Parathyroid adenoma (tissue), 2 donors: Measurements from ENCODE around the gene CRYBA4.

Source experiments
- H2AFZ ChIP-seq: fragments of 300-600 bp; sonication (generic); one replicate; pipeline ENCODE4 v1.7.0; 2017; ENCODE audit warnings: antibody characterized with exemption, mild to moderate bottlenecking
- H3K27ac ChIP-seq: fragments of 300-600 bp; sonication (generic); one replicate; pipeline ENCODE4 v1.7.0; 2017
- H3K27me3 ChIP-seq: fragments of 300-600 bp; sonication (generic); one replicate; pipeline ENCODE4 v1.7.0; 2017; ENCODE audit warnings: low read length; ENCODE audit not compliant: control insufficient read depth, insufficient read depth
- H3K36me3 ChIP-seq: fragments of 300-600 bp; sonication (generic); one replicate; pipeline ENCODE4 v1.7.0; 2017; ENCODE audit warnings: low read length; ENCODE audit not compliant: control insufficient read depth, insufficient read depth
- H3K4me1 ChIP-seq: fragments of 300-600 bp; sonication (generic); one replicate; pipeline ENCODE4 v1.7.0; 2017; ENCODE audit warnings: control low read depth
- H3K4me2 ChIP-seq: fragments of 300-600 bp; sonication (generic); one replicate; pipeline ENCODE4 v1.7.0; 2017; ENCODE audit warnings: low read length
- H3K4me3 ChIP-seq: fragments of 300-600 bp; sonication (generic); one replicate; pipeline ENCODE4 v1.7.0; 2017; ENCODE audit warnings: low read depth, low read length
- H3K79me2 ChIP-seq: fragments of 300-600 bp; sonication (generic); one replicate; pipeline ENCODE4 v1.7.0; 2017; ENCODE audit warnings: control low read depth
- H3K9ac ChIP-seq: fragments of 300-600 bp; sonication (generic); one replicate; pipeline ENCODE4 v1.7.0; 2017; ENCODE audit warnings: mild to moderate bottlenecking
- H3K9me3 ChIP-seq: fragments of 300-600 bp; sonication (generic); one replicate; pipeline ENCODE4 v1.7.0; 2017; ENCODE audit warnings: low read length; ENCODE audit not compliant: control insufficient read depth
- CTCF ChIP-seq: fragments of 300-600 bp; sonication (generic); IDR thresholded peaks from one replicate; pipeline ENCODE4 v1.7.0; 2017; ENCODE audit warnings: antibody characterized with exemption, mild to moderate bottlenecking
- donor health status: primary hyperparathyroidism.

Gene CRYBA4

GRCh38 chr22:26592421-26592891 is 29.3 kb upstream of the CRYBA4 start:
- Histone ChIP-seq H3K36me3 (no peaks in the 10 kb centered on the region), H3K4me2 (no peak overlapping the region), H3K27me3 (no peaks in the 10 kb centered on the region), H3K27ac (no peak overlapping the region), H2AFZ (no peak overlapping the region), H3K4me3 (no peak overlapping the region), H3K4me1 (no peaks in the 10 kb centered on the region), H3K9me3 (no peaks in the 10 kb centered on the region), H3K9ac (no peak overlapping the region), H3K79me2 (no peaks in the 10 kb centered on the region)
- TF ChIP-seq CTCF, result no peak

GRCh38 chr22:26593763-26594162 is 28.0 kb upstream of the CRYBA4 start:
- Histone ChIP-seq H3K4me2 (no peak overlapping the region), H3K79me2 (no peaks in the 10 kb centered on the region), H3K4me1 (no peaks in the 10 kb centered on the region), H2AFZ (no peak overlapping the region), H3K36me3 (no peaks in the 10 kb centered on the region), H3K9ac (no peak overlapping the region), H3K4me3 (no peak overlapping the region), H3K9me3 (no peaks in the 10 kb centered on the region), H3K27ac (no peak overlapping the region), H3K27me3 (no peaks in the 10 kb centered on the region)
- no peak for TF ChIP-seq CTCF

- Histone ChIP-seq H3K4me3 (no peak overlapping the region), H3K79me2 (no peaks in the 10 kb centered on the region), H3K9ac (no peak overlapping the region), H2AFZ (no peak overlapping the region), H3K27me3 (no peaks in the 10 kb centered on the region), H3K36me3 (no peaks in the 10 kb centered on the region), H3K9me3 (no peaks in the 10 kb centered on the region), H3K4me2 (no peak overlapping the region), H3K27ac (no peak overlapping the region), H3K4me1 (no peaks in the 10 kb centered on the region)
- TF ChIP-seq CTCF, result no peak
Measured at GRCh38 chr22:26597026-26597425, 24.7 kb upstream of the CRYBA4 start.

- no peak for TF ChIP-seq CTCF
- Histone ChIP-seq H3K27ac (no peak overlapping the region), H3K79me2 (no peaks in the 10 kb centered on the region)
Measured at GRCh38 chr22:26597480-26597879, 24.3 kb upstream of the CRYBA4 start.

GRCh38 chr22:26599505-26599904 is 22.3 kb upstream of the CRYBA4 start:
- no peak overlapping the region for H3K4me2 ChIP-seq
- no peak for TF ChIP-seq CTCF
- H3K36me3 ChIP-seq, result no peaks in the 10 kb centered on the region

More at GRCh38 chr22:26597480-26597879, 24.3 kb upstream of the CRYBA4 start:
- no peaks in the 10 kb centered on the region for H3K27me3 ChIP-seq
- no peak overlapping the region for H3K4me3 ChIP-seq
- no peak overlapping the region for H3K9ac ChIP-seq
- H3K4me1 ChIP-seq, result no peaks in the 10 kb centered on the region
- H3K9me3 ChIP-seq, result no peaks in the 10 kb centered on the region
- H3K36me3 ChIP-seq, result no peaks in the 10 kb centered on the region
- H3K4me2 ChIP-seq, result no peak overlapping the region
- H2AFZ ChIP-seq, result no peak overlapping the region

More at GRCh38 chr22:26599505-26599904, 22.3 kb upstream of the CRYBA4 start:
- Histone ChIP-seq H3K4me3 (no peak overlapping the region), H2AFZ (no peak overlapping the region), H3K9me3 (no peaks in the 10 kb centered on the region), H3K9ac (no peak overlapping the region), H3K4me1 (no peaks in the 10 kb centered on the region), H3K27ac (no peak overlapping the region), H3K27me3 (no peaks in the 10 kb centered on the region), H3K79me2 (no peaks in the 10 kb centered on the region)
